SIG-M5 (cell line): ENCODE measurements around the gene FBXL16.

ENCODE experiments used
- DNase-seq: peaks from one replicate; lab custom pipeline; 2025; lab: John Stamatoyannopoulos, UW

Gene FBXL16

GRCh38 chr16:689175-689897, 16.3 kb downstream of the FBXL16 start:
- no peak for DNase-seq

- DNase-seq = no peak
Observed at GRCh38 chr16:687499-687898, 18.1 kb downstream of the FBXL16 start.

- no peak for DNase-seq
Observed at GRCh38 chr16:686459-687260, 18.9 kb downstream of the FBXL16 start.

DNA sequence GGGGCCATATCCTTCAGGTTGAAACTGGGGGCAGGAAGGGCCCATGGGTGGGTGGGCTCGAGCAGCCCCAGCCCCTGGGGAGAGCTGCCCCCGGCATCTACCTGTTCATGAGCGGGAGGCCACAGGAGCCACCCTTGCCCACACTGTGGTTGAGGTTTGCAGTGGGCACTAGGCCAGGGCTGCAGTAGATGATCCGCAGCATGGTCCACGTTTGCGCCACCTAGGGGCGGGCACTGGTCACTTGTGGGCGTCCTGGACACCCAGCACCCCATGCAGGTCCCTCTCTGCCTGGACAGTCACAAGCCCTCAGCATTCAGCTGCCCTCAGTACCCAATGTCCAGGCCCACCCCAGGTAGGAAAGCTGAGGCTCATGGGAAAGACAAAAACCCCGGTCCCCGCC, 19.6 kb downstream of the FBXL16 start:
- no peak for DNase-seq

DNA sequence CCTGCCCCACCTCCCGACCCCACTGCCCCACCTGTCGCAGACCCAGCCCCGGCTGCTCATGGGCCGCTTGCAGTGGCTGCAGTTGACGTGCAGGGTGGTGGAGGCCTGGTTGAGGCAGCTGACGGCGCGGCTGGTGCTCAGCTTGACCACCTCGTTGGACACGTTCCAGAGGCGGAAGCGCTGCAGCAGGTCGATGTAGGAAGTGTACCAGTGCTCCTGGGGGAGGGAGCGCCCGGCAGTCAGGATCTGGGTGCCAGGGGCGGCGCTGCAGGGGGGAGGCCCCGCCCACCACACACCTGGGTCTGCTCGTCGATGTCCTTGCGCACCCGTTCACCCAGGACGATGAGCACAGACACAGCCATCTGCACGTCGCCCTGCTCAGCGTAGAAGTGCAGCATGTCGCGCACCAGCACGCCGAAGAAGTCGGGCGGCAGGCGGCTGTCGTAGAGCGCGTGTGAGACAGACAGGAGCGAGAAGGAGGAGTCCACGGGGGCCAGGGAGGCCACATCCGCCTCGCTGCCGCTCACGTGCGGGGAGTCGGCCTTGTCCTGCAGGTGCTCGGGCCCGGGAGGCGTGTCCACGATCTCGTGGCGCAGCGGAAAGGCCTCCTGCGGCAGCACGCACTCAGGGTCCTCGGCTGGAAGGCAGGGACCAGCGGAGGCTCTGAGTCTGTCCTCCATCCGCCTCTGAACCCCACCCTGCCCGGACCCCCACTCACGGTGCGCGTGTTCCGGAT, 20.5 kb downstream of the FBXL16 start:
- DNase-seq = no peak

DNA sequence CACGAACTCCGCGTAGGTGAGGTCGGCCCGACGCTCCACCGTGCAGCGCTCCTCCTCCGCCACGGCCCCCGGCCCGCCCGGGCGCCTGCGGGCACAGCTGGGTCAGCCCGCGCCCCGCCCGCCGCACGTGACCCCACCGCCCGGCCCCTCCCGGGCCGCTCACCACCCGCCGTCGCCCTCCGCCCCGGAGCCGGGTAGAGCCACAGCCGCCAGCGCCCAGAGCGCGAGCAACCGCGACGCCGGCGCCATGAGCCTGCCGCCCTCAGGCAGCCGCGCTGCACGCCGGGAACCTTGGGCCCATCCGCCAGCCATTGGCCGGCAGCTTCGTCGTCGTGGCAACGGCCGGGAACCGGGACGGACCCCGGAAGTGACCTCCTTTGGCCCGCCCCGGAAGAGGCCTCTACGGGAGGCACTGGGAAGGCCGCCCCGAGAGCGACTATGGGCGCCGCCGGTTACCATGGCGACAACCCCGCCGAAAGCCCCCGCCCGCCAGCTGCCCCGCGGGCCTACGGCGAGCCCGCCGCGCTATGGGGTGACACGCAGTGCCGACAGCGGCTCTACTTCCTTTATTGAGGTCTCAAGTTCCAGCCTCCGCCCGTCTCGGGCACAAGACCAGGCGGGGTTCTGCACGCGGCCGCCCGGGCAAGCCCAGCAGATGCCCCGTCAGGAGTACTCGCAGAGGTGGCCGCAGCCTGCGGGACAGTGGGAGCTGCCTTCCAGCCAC, 21.4 kb downstream of the FBXL16 start, which contains the start of gene JMJD8:
Gene JMJD8, minus strand, starts transcription at position 264 of the 724 bp plus-strand sequence. Its CDS starts 15 bp downstream, at position 249.
- peak; percentile 75 for DNase-seq

DNA sequence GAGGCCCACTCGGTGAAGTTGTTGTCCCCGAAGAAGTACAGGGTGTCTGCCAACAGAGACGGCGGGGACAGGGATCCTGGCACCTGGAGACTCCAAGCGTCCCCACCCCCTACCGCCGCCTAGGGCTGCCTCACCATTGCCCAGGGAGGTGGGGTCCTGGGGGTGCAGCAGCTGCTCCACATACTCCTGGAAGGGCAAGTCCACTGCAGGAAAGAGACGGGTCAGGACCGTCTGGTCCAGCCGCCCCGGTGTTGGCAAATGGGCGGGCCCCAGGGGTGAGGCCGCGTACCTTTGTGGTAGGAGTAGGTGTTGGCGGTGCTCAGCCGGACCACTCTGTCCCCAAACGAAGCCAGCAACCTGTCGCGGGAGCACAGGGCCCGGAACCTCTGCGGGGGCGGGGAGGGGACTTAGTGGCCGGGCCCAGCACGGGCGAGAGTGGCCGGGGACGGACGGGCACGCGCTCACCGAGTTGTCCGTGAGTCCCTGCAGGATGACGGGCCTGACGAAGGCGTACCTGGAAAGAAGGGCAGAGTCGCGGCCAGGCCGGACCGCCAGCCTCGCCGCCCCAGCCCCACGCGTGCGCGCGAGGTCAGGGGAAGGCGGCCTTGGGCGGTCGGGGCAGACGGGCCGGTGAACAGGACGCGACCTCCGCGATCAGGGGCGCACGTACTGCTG, 22.1 kb downstream of the FBXL16 start:
- no peak for DNase-seq

- no peak for DNase-seq
Observed at GRCh38 chr16:682493-683395, 22.9 kb downstream of the FBXL16 start.

- no peak for DNase-seq
Observed at GRCh38 chr16:681746-682427, 23.7 kb downstream of the FBXL16 start.

GRCh38 chr16:680967-681745, 24.4 kb downstream of the FBXL16 start:
- no peak for DNase-seq

DNA sequence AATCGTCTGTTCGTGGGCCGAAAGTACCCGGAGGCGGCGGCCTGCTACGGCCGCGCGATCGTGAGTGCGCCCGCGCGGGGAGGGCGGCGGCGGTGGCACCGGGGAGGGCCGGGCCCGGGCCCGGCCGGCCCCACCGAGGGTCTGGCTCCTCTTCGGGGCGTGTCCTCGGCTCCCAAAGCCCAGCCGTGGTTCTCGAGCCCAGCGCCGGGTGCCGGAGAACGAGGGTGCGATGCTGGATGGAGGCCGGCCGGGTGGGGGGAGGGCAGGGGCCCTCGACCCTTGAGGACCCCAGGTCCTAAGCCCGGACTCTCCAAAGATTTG, 25.0 kb downstream of the FBXL16 start:
- DNase-seq = no peak

GRCh38 chr16:679814-680624, 25.6 kb downstream of the FBXL16 start, which contains the start of gene STUB1:
TSS of gene STUB1 (plus strand) at chr16:680410. CDS start at chr16:680526, 116 bp downstream.
- DNase-seq = no peak

DNA sequence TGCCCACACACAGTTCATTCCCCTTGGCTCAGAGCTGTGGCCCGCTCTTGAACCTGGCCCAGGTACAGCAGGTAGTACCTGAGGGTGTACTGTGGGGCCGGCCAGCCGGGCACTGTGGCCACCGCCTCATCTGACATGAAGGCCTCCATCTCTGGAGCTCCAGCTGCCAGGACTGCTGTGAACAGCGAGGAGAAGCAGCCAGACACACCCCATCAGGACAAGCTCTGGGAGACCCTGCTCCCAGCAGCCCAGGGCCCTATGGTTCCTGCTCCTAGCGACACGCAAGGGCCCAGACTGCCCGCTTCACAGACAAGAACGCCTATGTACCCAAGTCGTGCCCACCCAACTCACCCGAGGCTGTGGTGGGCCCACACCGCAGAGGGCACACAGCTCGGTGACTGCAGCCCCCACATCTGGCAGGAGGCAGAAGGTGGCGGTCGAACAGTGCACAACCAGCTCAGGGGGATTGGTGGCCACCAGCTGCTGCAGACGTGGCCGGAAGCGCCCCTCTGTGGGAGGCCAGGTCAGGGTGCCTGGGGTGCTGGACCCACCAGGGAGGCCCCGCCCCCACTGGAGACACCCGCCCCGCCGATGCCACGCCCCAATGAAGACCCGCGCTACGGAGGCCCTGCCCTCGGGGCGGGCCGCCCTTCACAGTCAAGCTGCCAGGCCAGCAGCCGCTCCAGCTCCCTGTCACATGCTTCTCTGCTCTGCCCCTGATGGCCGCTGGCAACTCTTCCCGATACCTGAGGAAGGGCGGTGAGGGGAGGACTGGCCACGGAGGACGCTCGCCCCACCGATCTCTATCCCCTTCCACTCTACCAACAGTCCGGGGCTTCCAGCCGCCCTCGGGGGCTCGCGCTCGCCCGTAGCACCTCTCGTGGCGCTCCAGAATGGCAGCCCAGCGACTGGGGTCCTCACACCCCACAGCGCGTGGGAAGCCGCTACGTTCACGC, 26.5 kb downstream of the FBXL16 start:
- no peak for DNase-seq

DNA sequence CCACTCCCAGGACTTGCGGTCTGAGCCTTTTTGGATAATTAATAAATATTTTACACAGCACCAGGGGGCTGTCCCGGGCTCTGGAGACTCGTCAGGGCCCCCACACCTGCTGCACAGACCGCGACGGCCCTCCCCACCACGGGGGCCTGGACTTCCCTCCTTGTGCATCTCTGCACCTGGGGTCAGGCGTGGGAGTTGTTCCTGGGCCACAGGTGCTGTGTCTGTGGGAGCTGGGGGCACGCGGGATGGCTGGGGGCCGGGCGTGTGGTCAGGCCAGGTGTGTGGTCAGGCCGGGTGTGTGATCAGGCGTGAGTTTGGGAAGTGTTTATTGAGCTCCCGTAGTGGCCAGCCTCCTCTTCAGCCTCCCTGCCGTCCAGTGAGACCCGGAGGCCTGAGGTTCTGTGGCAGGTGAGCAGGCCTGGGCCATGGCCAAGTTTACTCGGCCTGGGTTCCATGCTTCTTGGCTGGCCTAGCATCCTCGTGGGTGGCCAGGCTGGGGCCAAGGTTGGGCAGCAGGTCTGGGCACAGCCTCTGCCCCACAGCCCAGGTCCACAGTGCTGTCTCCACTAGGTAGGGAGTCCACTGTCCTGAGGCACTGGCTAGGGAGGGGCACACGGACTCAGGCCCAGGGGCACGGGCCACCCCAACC, 27.3 kb downstream of the FBXL16 start:
- no peak for DNase-seq

DNA sequence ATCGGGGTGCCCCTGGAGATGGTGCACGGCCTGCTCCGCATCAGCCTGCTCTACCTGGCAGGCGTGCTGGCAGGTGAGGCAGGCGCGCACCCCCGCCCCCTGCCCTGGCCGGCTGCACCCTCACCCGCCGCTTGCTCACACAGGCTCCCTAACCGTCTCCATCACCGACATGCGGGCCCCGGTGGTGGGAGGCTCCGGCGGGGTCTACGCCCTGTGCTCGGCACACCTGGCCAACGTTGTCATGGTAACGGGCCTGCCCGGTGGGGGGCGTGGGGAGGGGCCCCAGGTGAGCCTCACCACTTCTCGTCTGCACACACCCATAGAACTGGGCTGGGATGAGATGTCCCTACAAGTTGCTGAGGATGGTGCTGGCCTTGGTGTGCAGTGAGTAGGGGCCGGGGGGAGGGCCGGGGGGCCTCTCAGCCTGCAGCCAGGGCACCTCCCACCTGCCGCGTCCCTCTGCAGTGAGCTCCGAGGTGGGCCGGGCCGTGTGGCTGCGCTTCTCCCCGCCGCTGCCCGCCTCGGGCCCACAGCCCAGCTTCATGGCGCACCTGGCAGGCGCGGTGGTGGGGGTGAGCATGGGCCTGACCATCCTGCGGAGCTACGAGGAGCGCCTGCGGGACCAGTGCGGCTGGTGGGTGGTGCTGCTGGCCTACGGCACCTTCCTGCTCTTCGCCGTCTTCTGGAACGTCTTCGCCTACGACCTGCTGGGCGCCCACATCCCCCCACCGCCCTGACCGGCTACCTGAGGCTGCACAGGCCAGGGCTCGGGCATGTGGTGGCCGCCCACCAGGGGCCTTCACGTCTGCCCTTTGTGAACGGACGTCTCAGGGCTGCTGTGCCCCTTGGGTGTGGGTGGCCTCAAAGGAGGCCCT, 28.0 kb downstream of the FBXL16 start:
- no peak for DNase-seq
